Body of pancreas (tissue), 4 donors: Measurements from ENCODE around the gene MKNK1.

Source experiments
- CTCF ChIP-seq, 7 experiments: fragments of 450-650 bp in 4 of 7; fragments of 200-600 bp in 3 of 7; sonication (generic) in 3 of 7; IDR thresholded peaks; one replicate each; pipeline ENCODE4 v1.5.1; 2016 to 2019; ENCODE audit warnings: antibody characterized with exemption in 7 of 7
- POLR2A ChIP-seq, 3 donors: fragments of 450-650 bp; IDR thresholded peaks; one replicate each; pipeline ENCODE4 v1.6.1; 2016; ENCODE audit warnings: antibody characterized with exemption in 3 of 3, mild to moderate bottlenecking in 2 of 3

GRCh38 chr1:46545784-46546183 lies 58.3 kb downstream of the MKNK1 start:
- TF ChIP-seq CTCF (IDR thresholded peaks at IDR 0.05) (no peak), POLR2A (IDR thresholded peaks at IDR 0.05) (no peak)
